Activated CD4-positive, alpha-beta T cell treated with anti-CD3 and anti-CD28 coated beads, Interleukin-2, amount 10 ng/mL, durations not matched to agents 24 days and 14 days (primary cell): ENCODE results near the gene SNRPA1. TPM values are rescaled to one million over a fixed set of nuclear protein-coding genes. Genes with fewer than 3 reads are reported as not detected.
A peak's percentile ranks its signal among the peaks of the same experiment; 100 is the strongest.
"Not testable (repeated sequence)": the region's sequence is repeated elsewhere in the genome, so short reads cannot be mapped to it uniquely, and the experiment has no call there.

Source experiments
- DNase-seq: peaks from one replicate; pipeline ENCODE4 v3.0.0; 2022
- H3K27ac Mint-ChIP-seq: one replicate; pipeline ENCODE4 v1.8.0; 2022; ENCODE audit warnings: mild to moderate bottlenecking, mixed read lengths
- H3K27me3 Mint-ChIP-seq: one replicate; pipeline ENCODE4 v1.8.0; 2022; ENCODE audit warnings: mixed read lengths
- H3K36me3 Mint-ChIP-seq: one replicate; pipeline ENCODE4 v1.8.0; 2022; ENCODE audit warnings: low read depth, mild to moderate bottlenecking, mixed read lengths
- H3K4me1 Mint-ChIP-seq: one replicate; pipeline ENCODE4 v1.8.0; 2021; ENCODE audit warnings: mixed read lengths
- H3K4me3 Mint-ChIP-seq: one replicate; pipeline ENCODE4 v1.8.0; 2022; ENCODE audit warnings: mild to moderate bottlenecking, moderate library complexity, mixed read lengths
- H3K9me3 Mint-ChIP-seq: one replicate; pipeline ENCODE4 v1.8.0; 2021; ENCODE audit warnings: mixed read lengths
- intact Hi-C: fragments of 100-400 bp; cut with micrococcal nuclease; formaldehyde crosslinking; loops from one replicate; pipeline ENCODE4 v1.15.1; 2023
- total RNA-seq: library from RNA; stranded (reverse); gene quantifications from 2 replicates; pipeline ENCODE4 v1.2.3, GENCODE V29; 2022

Gene SNRPA1
- total RNA-seq, 1 donor from 2014 or later: 210 TPM

DNA sequence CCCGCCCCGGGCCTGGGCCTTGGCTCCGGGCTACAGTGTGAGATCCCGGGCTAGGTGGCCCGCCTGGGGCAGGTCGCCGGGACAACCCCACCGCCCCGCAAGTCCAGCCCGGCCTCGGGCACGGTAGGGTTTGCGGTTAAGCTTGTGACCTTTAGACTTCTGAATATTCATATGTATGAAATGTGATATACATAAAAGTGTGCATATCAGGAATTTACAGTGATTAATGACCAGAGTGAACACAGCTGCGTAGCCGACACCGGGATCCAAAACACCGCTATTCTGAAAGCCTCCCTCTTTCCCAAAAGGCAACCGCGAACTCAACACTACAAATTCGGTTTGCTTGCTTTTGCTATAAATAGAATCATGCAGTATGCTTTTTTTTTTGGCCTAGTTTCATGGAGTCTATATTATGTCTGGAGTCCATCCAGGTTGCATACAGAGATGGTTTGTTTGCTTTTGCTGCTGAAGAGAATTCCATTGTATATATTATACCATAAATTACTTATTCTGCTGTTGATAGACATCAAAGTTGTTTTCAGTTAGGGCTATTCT lies 636 bp upstream of the SNRPA1 start:
- DNase-seq: no peak
- Mint-ChIP-seq H3K36me3 (peaks cover 30% of the 10 kb centered on the region), H3K4me3 (peak overlapping the region; percentile 90), H3K9me3 (no peaks in the 10 kb centered on the region), H3K27me3 (no peaks in the 10 kb centered on the region), H3K27ac (peak overlapping the region; percentile 96), H3K4me1 (peaks cover 33% of the 10 kb centered on the region)
- intact Hi-C loops: loop anchor here (1.0 to 2.0 kb wide), 5 partner anchors 18 to 429 kb away; partner anchors contain the start of genes SELENOS, TARS3 and TM2D3

DNA sequence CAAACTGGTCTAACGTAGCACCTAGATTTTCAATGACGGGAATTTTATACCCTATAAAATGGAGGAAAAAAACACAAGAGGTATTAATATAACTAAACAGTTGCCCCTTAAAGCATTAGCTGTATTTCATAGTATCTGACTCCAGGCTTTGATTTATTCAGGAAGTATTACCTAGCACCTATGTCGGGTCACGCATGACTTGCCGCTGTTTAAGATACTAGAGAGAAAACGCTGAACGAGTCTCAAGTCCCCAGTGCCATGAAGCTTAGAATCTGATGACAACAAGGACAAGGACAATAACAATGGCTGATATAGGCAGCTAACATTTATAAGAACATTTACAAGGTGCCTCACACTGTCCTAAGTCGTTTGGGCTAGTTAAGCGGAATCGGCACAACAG lies 1.9 kb downstream of the SNRPA1 start:
- DNase-seq: no peak
- Mint-ChIP-seq H3K27ac (peak overlapping the region; percentile 96), H3K4me1 (peaks cover 47% of the 10 kb centered on the region), H3K27me3 (no peaks in the 10 kb centered on the region), H3K36me3 (peaks cover 51% of the 10 kb centered on the region), H3K9me3 (no peaks in the 10 kb centered on the region), H3K4me3 (peak overlapping the region; percentile 90)
- intact Hi-C loops: loop anchor here (5.0 kb wide), 1 partner anchor 691 kb away; the partner anchor contains the start of genes ASB7 and LINS1

DNA sequence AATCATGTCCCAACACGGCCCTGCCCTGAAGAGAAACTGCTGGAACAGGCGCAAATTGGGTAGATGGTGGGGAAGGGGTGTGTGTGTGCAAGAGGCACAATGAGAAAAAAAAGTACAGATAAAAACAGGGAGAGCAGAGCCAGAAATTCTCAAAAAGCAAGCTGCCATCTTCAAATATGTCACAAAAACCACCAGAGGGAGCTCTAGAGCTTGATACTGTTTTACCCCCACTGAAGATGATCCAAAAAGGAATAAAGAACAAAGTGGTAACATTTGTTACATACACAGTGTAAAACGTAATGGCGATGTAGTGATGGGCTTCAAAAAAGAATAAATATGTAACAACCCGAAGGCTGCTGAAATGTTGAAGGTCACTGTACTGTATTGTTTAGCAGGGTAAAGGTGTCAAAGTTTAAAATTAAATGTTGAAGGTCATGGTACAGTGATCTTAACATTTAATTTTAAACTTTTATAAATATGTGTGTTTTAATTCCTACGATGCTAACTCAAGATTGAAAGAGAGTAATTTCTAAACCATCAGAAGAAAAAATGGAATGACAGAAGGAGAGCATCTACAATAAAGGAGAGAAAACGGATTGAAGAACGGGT lies 6.0 kb downstream of the SNRPA1 start:
- peak; percentile 80 for DNase-seq
- H3K4me3 Mint-ChIP-seq: no peak overlapping the region
- H3K27me3 Mint-ChIP-seq: no peaks in the 10 kb centered on the region
- peaks cover 77% of the 10 kb centered on the region for H3K36me3 Mint-ChIP-seq
- H3K9me3 Mint-ChIP-seq: no peaks in the 10 kb centered on the region
- intact Hi-C loops: loop anchor here (1.0 kb wide), 1 partner anchor 12 kb away; the partner anchor contains the start of gene SELENOS
- H3K4me1 Mint-ChIP-seq: peaks cover 41% of the 10 kb centered on the region
- peak overlapping the region; percentile 25 for H3K27ac Mint-ChIP-seq

DNA sequence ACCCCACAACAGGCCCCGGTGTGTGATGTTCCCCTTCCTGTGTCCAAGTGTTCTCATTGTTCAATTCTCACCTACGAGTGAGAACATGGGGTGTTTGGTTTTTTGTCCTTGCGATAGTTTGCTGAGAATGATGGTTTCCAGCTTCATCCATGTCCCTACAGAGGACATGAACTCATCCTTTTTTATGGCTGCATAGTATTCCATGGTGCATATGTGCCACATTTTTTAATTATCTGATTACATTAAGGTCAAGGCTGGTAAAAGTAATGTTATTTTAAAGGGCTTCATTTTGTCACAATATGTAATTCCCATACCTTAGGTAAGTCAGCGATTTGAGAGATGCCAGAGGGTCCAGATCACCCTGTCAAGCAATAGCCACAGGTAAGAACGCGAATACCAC lies 7.7 kb downstream of the SNRPA1 start:
- intact Hi-C loops: not testable (repeated sequence)

DNA sequence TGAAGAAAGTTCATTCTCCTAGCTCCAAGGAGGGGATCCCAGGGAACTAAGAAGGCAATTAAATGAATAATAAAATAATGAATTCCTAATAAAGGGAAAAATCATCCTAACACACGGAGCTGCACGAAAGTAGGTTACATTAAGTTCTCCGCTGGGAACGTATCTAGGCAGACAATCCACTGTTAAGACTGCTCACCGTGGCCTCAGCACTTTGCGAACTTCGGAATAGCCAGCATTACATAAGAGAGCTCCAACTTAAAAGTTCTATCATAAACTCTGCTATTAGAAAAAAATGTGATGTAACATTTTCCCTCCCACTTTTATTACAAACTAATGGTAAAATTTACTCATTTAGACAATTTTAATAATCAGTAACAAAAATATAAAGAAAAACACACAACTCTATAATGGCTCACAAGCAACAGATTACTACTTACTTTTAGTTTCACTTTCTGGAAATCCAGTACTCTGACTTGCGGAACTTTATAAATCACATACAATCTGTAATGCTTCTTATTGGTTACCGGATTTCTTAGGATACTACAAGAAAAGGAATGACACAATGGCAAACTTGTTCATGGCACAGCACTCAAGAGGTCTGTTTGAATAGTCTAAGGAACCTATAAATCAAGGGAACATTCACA lies 8.5 kb downstream of the SNRPA1 start:
- peaks cover 78% of the 10 kb centered on the region for H3K36me3 Mint-ChIP-seq
- no peaks in the 10 kb centered on the region for H3K27me3 Mint-ChIP-seq
- intact Hi-C loops: no loop called here
- DNase-seq: no peak
- H3K4me3 Mint-ChIP-seq: no peak overlapping the region
- peaks cover 24% of the 10 kb centered on the region for H3K4me1 Mint-ChIP-seq
- H3K27ac Mint-ChIP-seq: no peak overlapping the region
- no peaks in the 10 kb centered on the region for H3K9me3 Mint-ChIP-seq

More for the DNA sequence above, 7.7 kb downstream of the SNRPA1 start:
- H3K27me3 Mint-ChIP-seq, H3K9me3 Mint-ChIP-seq, H3K27ac Mint-ChIP-seq, DNase-seq, H3K4me3 Mint-ChIP-seq: not testable (repeated sequence)
- Mint-ChIP-seq H3K4me1 (peaks cover 29% of the 10 kb centered on the region), H3K36me3 (peaks cover 79% of the 10 kb centered on the region)

DNA sequence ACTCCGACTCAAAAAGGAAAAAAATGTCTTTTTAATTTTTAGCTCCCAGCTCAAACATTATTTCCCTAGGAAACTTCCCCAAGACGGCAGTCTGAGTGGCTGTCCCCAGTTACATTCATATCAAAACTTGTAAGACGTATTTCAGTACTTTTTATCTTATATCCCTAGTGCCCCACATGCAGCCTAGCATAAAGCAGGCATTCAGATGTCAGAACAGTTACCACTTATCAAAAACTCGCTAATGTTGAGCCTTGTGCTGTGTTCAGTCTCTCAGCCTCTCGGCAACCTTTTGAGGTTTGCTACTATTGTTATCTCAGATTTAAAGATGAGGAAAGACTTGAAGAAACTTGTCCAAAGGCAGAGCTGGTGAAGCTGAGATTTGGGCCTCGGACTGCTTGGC lies 11.1 kb downstream of the SNRPA1 start:
- Mint-ChIP-seq H3K4me1 (peaks cover 12% of the 10 kb centered on the region), H3K27ac (no peak overlapping the region), H3K27me3 (no peaks in the 10 kb centered on the region), H3K36me3 (peaks cover 76% of the 10 kb centered on the region), H3K9me3 (no peaks in the 10 kb centered on the region), H3K4me3 (no peak overlapping the region)
- intact Hi-C loops: no loop called here
- DNase-seq: no peak

DNA sequence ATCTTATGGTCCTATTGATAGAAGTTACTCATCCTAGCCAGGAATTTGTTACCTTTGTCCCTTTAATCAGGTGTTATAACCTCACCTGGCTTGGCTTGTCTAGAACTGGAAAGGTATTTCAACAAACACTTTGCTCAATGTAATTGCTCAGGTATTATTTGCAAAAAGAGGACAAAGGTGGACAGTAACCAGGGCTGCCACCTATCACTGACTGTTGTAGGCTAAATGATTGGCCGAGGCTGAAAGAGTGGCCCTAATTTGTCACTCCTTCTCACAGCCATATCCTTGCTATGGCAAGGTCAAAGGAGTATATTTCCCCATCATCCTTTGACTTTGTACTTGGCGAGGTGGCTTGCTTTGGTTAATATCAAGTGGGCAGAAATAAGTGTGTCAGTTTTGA lies 15.0 kb downstream of the SNRPA1 start:
- DNase-seq: no peak
- Mint-ChIP-seq H3K36me3 (peaks cover 54% of the 10 kb centered on the region), H3K4me1 (peaks cover 15% of the 10 kb centered on the region), H3K4me3 (no peak overlapping the region), H3K27me3 (no peaks in the 10 kb centered on the region), H3K9me3 (no peaks in the 10 kb centered on the region), H3K27ac (no peak overlapping the region)
- intact Hi-C loops: no loop called here

DNA sequence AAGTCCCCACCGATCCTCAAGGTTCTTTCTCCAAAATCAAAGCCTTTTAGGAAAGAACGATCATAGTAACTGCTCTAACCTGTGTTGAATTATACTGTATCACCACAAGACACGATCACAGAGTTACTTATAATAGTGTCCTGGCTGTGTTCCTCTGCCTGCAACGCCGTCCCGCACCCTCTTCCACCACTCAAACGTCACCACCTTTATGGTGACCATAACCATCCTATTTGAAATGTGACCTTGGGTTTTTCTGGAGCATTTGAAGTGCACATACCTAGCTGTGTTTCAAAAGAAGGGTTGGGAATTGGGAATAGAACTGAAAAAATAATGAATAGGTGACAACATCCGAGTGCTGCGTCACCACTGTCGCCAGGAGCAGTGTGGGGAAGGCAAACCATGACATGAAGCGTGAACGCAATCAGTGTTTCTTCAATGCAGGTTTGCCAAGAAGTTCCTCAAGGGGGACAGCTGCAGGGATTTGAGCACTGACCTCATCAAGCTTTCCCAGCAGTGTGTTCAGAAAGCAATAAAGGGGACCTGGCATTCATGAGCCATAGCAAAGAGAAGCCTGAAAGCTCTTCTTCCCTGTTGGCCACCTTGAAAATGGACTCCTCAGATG lies 17.0 kb downstream of the SNRPA1 start:
- H3K4me1 Mint-ChIP-seq: peaks cover 24% of the 10 kb centered on the region
- H3K27ac Mint-ChIP-seq: peak overlapping the region; percentile 69

DNA sequence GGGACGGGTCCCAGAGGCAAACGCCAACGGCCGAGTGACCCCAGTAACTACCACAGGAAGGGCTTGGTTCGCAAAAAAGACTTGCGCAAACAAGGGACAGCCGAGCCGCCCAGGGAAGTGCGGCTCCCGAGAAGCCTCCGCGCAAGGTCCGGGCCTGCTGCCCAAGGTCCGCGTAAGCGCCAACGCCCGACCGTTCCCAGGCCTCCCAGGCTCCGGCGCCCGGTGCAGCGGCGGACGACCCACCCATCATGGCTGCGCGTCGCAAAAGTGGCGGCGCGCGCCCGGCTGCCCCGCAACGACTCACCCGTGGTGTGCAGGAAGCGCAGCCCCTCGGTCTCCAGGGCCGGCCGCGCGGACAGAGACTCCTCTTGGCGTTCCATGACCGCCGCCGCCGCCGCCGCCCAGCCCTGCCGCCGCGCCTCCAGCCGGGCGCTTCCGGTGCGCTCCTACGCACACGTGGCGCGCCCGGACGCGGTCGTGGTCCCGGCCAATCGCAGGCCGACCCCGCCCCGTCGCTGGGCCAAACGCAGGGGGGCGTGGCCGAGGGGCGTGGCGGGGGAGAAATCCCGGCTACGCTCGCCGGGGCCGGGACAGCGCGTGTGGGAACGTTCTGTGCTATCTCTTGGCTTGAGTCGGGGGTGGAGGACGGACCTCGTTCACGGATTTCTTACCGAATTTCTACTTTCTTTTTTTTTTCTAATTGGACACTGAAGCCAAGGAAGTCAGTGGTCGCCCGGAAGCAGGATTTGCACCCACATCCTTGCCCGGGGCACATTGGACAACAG lies 17.8 kb downstream of the SNRPA1 start, which contains the start of gene SELENOS:
Gene SELENOS (minus strand): TSS at position 448 of the 785 bp plus-strand sequence. CDS start 68 bp downstream, at position 380.
- Mint-ChIP-seq H3K9me3 (no peaks in the 10 kb centered on the region), H3K4me1 (peaks cover 24% of the 10 kb centered on the region), H3K27ac (peak within 1 kb of the TSS; percentile 85), H3K4me3 (peak within 1 kb of the TSS; percentile 92), H3K36me3 (peaks cover 57% of the 10 kb centered on the region), H3K27me3 (no peaks in the 10 kb centered on the region)
- peak; percentile 98 for DNase-seq
- intact Hi-C loops: loop anchor here (1.0 to 10.0 kb wide), 6 partner anchors 12 to 932 kb away; partner anchors contain the start of genes ADAMTS17, ASB7, LINS1 and SNRPA1

More for the DNA sequence above, 17.0 kb downstream of the SNRPA1 start:
- peaks cover 58% of the 10 kb centered on the region for H3K36me3 Mint-ChIP-seq
- H3K9me3 Mint-ChIP-seq: no peaks in the 10 kb centered on the region
- DNase-seq: no peak
- intact Hi-C loops: loop anchor here (1.0 to 10.0 kb wide), 6 partner anchors 11 to 933 kb away; partner anchors contain the start of genes ADAMTS17, ASB7, LINS1 and SNRPA1
- no peaks in the 10 kb centered on the region for H3K27me3 Mint-ChIP-seq
- peak overlapping the region; percentile 92 for H3K4me3 Mint-ChIP-seq

DNA sequence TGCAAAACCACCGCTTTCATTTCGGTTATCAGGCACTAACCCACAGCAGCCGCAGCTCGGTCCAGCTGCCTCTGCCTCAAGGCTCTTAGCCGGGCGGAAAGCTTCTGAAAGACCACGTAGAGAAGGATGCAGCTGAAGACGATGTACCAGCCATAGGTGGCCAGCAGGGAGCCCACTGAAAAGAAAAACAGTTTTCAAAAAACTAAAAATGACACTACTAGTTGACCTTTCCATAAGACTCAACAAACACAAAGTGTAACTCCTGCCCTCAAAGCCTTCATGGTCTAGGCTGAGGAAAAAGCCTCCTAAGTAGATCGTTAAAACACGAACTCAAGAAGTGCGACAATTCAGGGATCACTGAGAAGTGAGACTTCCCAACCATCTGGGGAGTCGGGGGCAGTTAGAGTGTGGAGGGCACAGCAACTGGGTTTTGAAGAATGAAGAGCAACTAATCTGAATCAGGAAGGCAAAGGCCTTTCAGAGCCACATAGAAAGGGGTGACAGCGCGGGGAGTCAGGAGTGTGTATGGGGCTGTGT lies 18.5 kb downstream of the SNRPA1 start:
- peaks cover 57% of the 10 kb centered on the region for H3K36me3 Mint-ChIP-seq
- DNase-seq: peak; percentile 71
- peak overlapping the region; percentile 92 for H3K4me3 Mint-ChIP-seq
- H3K9me3 Mint-ChIP-seq: no peaks in the 10 kb centered on the region
- H3K27me3 Mint-ChIP-seq: no peaks in the 10 kb centered on the region
- intact Hi-C loops: loop anchor here (1.0 to 10.0 kb wide), 6 partner anchors 13 to 932 kb away; partner anchors contain the start of genes ADAMTS17, ASB7, LINS1 and SNRPA1
- H3K27ac Mint-ChIP-seq: peak overlapping the region; percentile 85
- peaks cover 24% of the 10 kb centered on the region for H3K4me1 Mint-ChIP-seq

DNA sequence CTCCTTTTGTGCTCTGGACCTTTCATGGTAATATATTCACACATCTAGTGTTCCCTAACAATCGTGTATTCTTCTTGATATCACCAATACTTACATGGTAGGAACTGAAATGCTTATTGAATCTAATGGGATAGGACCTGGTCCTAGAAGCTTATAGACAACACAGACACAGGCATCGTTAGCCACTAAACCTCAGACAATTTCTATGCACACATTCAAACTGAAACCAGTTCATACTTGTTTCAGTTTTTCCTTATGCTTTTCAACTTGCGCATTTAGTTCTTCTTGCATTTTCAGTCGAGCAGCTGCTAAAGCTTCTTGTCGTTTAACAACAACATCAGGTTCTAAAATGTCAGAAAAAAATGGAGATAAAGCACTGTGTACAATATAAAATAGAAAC lies 20.0 kb downstream of the SNRPA1 start:
- Mint-ChIP-seq H3K4me1 (peaks cover 27% of the 10 kb centered on the region), H3K4me3 (peak overlapping the region; percentile 92), H3K27me3 (no peaks in the 10 kb centered on the region), H3K36me3 (peaks cover 56% of the 10 kb centered on the region), H3K9me3 (no peaks in the 10 kb centered on the region), H3K27ac (peak overlapping the region; percentile 45)
- intact Hi-C loops: loop anchor here (1.0 to 10.0 kb wide), 4 partner anchors 23 to 930 kb away; partner anchors contain the start of genes ADAMTS17, ASB7, CHSY1 and LINS1
- DNase-seq: no peak

DNA sequence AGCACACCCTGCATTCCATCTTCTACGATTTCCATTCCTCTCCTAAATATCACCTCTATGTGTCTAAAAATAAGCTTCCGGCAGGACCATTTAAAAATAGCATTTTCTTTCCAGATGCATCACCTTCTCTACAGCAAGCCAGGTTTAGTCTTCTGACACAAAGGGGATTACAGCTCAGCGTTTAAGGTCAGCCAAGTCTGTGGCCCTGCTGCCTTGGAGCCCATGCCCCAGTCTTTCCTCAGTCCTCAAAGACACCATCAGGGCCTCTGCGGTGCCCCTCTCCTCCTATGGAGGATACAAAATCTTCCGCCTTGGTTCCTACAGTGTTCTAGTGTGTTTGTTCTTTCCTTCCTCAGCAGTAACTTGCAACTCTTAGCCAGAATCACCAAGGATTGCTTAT lies 21.5 kb downstream of the SNRPA1 start:
- peaks cover 55% of the 10 kb centered on the region for H3K36me3 Mint-ChIP-seq
- H3K27ac Mint-ChIP-seq: no peak overlapping the region
- intact Hi-C loops: loop anchor here (10.0 kb wide), 1 partner anchor 929 kb away; the partner anchor contains the start of gene ADAMTS17

More for the DNA sequence above, 21.5 kb downstream of the SNRPA1 start:
- DNase-seq: no peak
- Mint-ChIP-seq H3K4me1 (peaks cover 27% of the 10 kb centered on the region), H3K4me3 (no peak overlapping the region), H3K27me3 (no peaks in the 10 kb centered on the region), H3K9me3 (no peaks in the 10 kb centered on the region)
